ENCODE results near the gene HPN. TPM values are rescaled to one million over a fixed set of nuclear protein-coding genes. Genes with fewer than 3 reads are reported as not detected.
"Not testable (repeated sequence)": the region's sequence is repeated elsewhere in the genome, so short reads cannot be mapped to it uniquely, and the experiment has no call there.

Gene HPN
- total and polyA plus RNA-seq, 2 of the 13 experiments (the other 11 are each of a cell fraction or from before 2014, with no cell fraction given) = 46.7 to 261 TPM

- TF ChIP-seq HIC2 (CRISPR knock-in tag; IDR thresholded peaks at IDR 0.05; ENCODE audit: low read depth) (no peak), TBX2 (CRISPR knock-in tag; IDR thresholded peaks at IDR 0.05; ENCODE audit: borderline replicate concordance) (no peak), HNF4A (CRISPR knock-in tag; IDR thresholded peaks at IDR 0.05) (peak; percentile 5; the same call in 1 of the 2 replicates), ATF3 (CRISPR knock-in tag; IDR thresholded peaks at IDR 0.05) (no peak), BCL6 (CRISPR knock-in tag; IDR thresholded peaks at IDR 0.05) (peak; percentile 47), ZFX (CRISPR knock-in tag; IDR thresholded peaks at IDR 0.05; ENCODE audit: low read depth) (peak; percentile 51; the same call in 1 of the 2 replicates), ELF3 (CRISPR knock-in tag; IDR thresholded peaks at IDR 0.05) (0 out of 2 replicates have a peak, but pooled peaks have one; percentile 33), LCORL (IDR thresholded peaks at IDR 0.05) (no peak), LCORL (CRISPR knock-in tag; IDR thresholded peaks at IDR 0.05) (0 out of 2 replicates have a peak, but pooled peaks have one; percentile 23), ZNF329 (CRISPR knock-in tag; IDR thresholded peaks at IDR 0.05; ENCODE audit: low read depth) (no peak), SNAPC4 (CRISPR knock-in tag; IDR thresholded peaks at IDR 0.05) (no peak)
Observed at GRCh38 chr19:35100588-35101533, 59.3 kb downstream of the HPN start (continued).

- H3K9ac ChIP-seq (ENCODE audit: insufficient read depth, low read depth, low read length); H3K4me3 ChIP-seq (replicated peaks in 1 of 3; ENCODE audit: insufficient read depth in 1 of 3, low read depth in 2 of 3, low read length in 3 of 3); in situ Hi-C loops (cut with HindIII; ENCODE audit: extremely low pct_ligation_motif_present, low pct_unique_long_range_greater_than_20kb); H3K36me3 ChIP-seq (replicated peaks in 1 of 2; ENCODE audit: control insufficient read depth in 1 of 2, insufficient read depth in 2 of 2, low read length in 2 of 2); H3K79me2 ChIP-seq (ENCODE audit: insufficient read depth, low read length); DNase-seq (ENCODE audit: low spot score); H3K9me3 ChIP-seq (ENCODE audit: low read length); H3K4me2 ChIP-seq (ENCODE audit: low read depth, low read length); FAIRE-seq; H3K27me3 ChIP-seq (ENCODE audit: control insufficient read depth in 1 of 2, insufficient read depth in 2 of 2, low read length in 2 of 2); BruUV-seq (replicated peaks); H2AFZ ChIP-seq (ENCODE audit: low read length); H4K20me1 ChIP-seq (ENCODE audit: insufficient read depth, low read length); H3K27ac ChIP-seq (ENCODE audit: extremely low read length, insufficient read depth, low read length); POLR2A ChIA-PET; CTCF ChIA-PET (ENCODE audit: low intra/inter-chr PET ratio, low total read pairs); ATAC-seq: not testable (repeated sequence)
- intact Hi-C loops (cut with micrococcal nuclease; ENCODE audit: unreplicated experiment) = loop anchor here (2.0 kb wide), 1 partner anchor 59 kb away; no protein-coding TSS in a partner anchor
- peaks cover 43% of the 10 kb centered on the region for H3K4me1 ChIP-seq (ENCODE audit: insufficient read depth, low read length)
- WGBS (ENCODE audit: low lambda C conversion rate) = 73% methylated on average over 10 of the region's 10 CpGs
Observed at GRCh38 chr19:35101949-35102348, 60.4 kb downstream of the HPN start.
